Panc1 (cell line): ENCODE results near the gene FAM13B.

Experiments
- CTCF ChIP-seq: fragments of 450-650 bp; IDR thresholded peaks from 2 replicates; pipeline ENCODE4 v1.5.1; 2017; ENCODE audit warnings: mild to moderate bottlenecking
- POLR2AphosphoS5 ChIP-seq: IDR thresholded peaks from 2 replicates; pipeline ENCODE4 v1.6.1; 2012; ENCODE audit warnings: mild to moderate bottlenecking, low read depth, low read length, moderate library complexity
- SIN3A ChIP-seq: IDR thresholded peaks from 2 replicates; pipeline ENCODE4 v1.6.1; 2012; ENCODE audit warnings: low read depth, mild to moderate bottlenecking, low read length, moderate library complexity, borderline replicate concordance; ENCODE audit not compliant: insufficient read depth

- TF ChIP-seq CTCF (no peak), POLR2AphosphoS5 (no peak), SIN3A (no peak)
These were observed 72.1 kb downstream of the FAM13B start for GRCh38 chr5:137960819-137961218.
